HepG2 (cell line): Measurements from ENCODE around the gene CLMP. TPM values are rescaled to one million over a fixed set of nuclear protein-coding genes. Genes with fewer than 3 reads are reported as not detected.
A peak's percentile ranks its signal among the peaks of the same experiment; 100 is the strongest.

Source experiments
- ARNTL ChIP-seq: sonication (generic); formaldehyde crosslinking; IDR thresholded peaks from 2 replicates; pipeline ENCODE4 v1.4.0; 2020; ENCODE audit warnings: mild to moderate bottlenecking, missing genetic modification reagents
- ATF5 ChIP-seq: sonication (generic); formaldehyde crosslinking; IDR thresholded peaks from 2 replicates; pipeline ENCODE4 v1.4.0; 2020; ENCODE audit warnings: mild to moderate bottlenecking, low read depth, missing genetic modification reagents
- ATF7-NPFF ChIP-seq: sonication (generic); formaldehyde crosslinking; IDR thresholded peaks from 2 replicates; pipeline ENCODE4 v1.8.1; 2023; ENCODE audit warnings: mild to moderate bottlenecking, low read depth, missing genetic modification reagents, moderate library complexity
- BHLHE40 ChIP-seq: IDR thresholded peaks from 2 replicates; pipeline ENCODE4 v1.6.1; 2011; ENCODE audit warnings: low read length, improper control_type of control experiment
- CREB3 ChIP-seq: sonication (generic); formaldehyde crosslinking; IDR thresholded peaks from 2 replicates; pipeline ENCODE4 v1.5.0; 2020; ENCODE audit warnings: missing genetic modification reagents
- GMEB1 ChIP-seq: sonication (generic); formaldehyde crosslinking; IDR thresholded peaks from 2 replicates; pipeline ENCODE4 v1.5.1; 2020; ENCODE audit warnings: missing genetic modification reagents, mild to moderate bottlenecking, borderline replicate concordance
- HDAC2 ChIP-seq: sonication (generic); formaldehyde crosslinking; IDR thresholded peaks from 2 replicates; pipeline ENCODE4 v1.4.0; 2020; ENCODE audit warnings: missing genetic modification reagents
- ISX ChIP-seq: sonication (generic); formaldehyde crosslinking; conservative IDR thresholded peaks from 2 replicates; pipeline ENCODE4 v1.5.0; 2020; ENCODE audit warnings: missing genetic modification reagents
- NAIF1 ChIP-seq: sonication (generic); formaldehyde crosslinking; IDR thresholded peaks from 2 replicates; pipeline ENCODE4 v1.5.0; 2020; ENCODE audit warnings: mild to moderate bottlenecking, missing genetic modification reagents, borderline replicate concordance
- SAP130 ChIP-seq: IDR thresholded peaks from 2 replicates; pipeline ENCODE4 v1.6.1; 2016; ENCODE audit warnings: low read depth
- SOX13 ChIP-seq, 3 experiments: fragments of 450-650 bp in 1 of 3; sonication (generic) in 1 of 3; formaldehyde crosslinking in 1 of 3; IDR thresholded peaks in 2 of 3; conservative IDR thresholded peaks in 1 of 3; 2 replicates each; pipeline versions ENCODE4 v1.5.0 to v1.6.1; 2016 to 2020; ENCODE audit warnings: antibody characterized with exemption in 1 of 3, mild to moderate bottlenecking in 1 of 3, missing compliant biosample characterization in 1 of 3, missing genetic modification reagents in 1 of 3, moderate library complexity in 1 of 3
- YEATS4 ChIP-seq: sonication (generic); formaldehyde crosslinking; IDR thresholded peaks from 2 replicates; pipeline ENCODE4 v1.4.0; 2020; ENCODE audit warnings: missing genetic modification reagents, borderline replicate concordance
- ZC3H13 ChIP-seq: sonication (generic); formaldehyde crosslinking; IDR thresholded peaks from 2 replicates; pipeline ENCODE4 v1.8.1; 2023; ENCODE audit warnings: mild to moderate bottlenecking, missing genetic modification reagents, moderate library complexity
- ZFX ChIP-seq: sonication (generic); formaldehyde crosslinking; IDR thresholded peaks from 2 replicates; pipeline ENCODE4 v1.4.0; 2020; ENCODE audit warnings: mild to moderate bottlenecking, low read depth, missing genetic modification reagents, moderate library complexity
- ZNF281 ChIP-seq: sonication (generic); formaldehyde crosslinking; IDR thresholded peaks from 2 replicates; pipeline ENCODE4 v1.4.0; 2020; ENCODE audit warnings: missing genetic modification reagents, borderline replicate concordance
- ZNF468 ChIP-seq: sonication (generic); formaldehyde crosslinking; IDR thresholded peaks from 2 replicates; pipeline ENCODE4 v1.8.0; 2022; ENCODE audit warnings: mild to moderate bottlenecking, moderate library complexity, missing genetic modification reagents
- polyA plus RNA-seq, 8 experiments: library from polyadenylated mRNA; depleted of rRNA in 3 of 8; stranded (reverse) in 7 of 8; unstranded in 1 of 8; fragments of >200 nt; fragmentation: Illumina TruSeq in 4 of 8; extraction: Trizol in 4 of 8; gene quantifications; 2 replicates each; pipeline versions ENCODE4 v1.2.1 to v1.2.3, GENCODE V29; 2011 to 2016; ENCODE audit warnings: low read depth in 4 of 8, missing spikeins in 1 of 8, mixed read lengths in 1 of 8; ENCODE audit not compliant: insufficient read depth in 1 of 8
- total RNA-seq, 5 experiments: library from RNA; depleted of rRNA; stranded (reverse); fragments of >200 nt; fragmentation: Illumina TruSeq; extraction: Trizol; gene quantifications; 2 replicates each; pipeline ENCODE4 v1.2.3, GENCODE V29; 2016; ENCODE audit warnings: low read depth in 1 of 5
- TF ChIP-seq, protein P1 (sequence below): sonication (generic); formaldehyde crosslinking; IDR thresholded peaks from 2 replicates; pipeline ENCODE4 v1.5.1; 2020; ENCODE audit warnings: mild to moderate bottlenecking, moderate library complexity, missing genetic modification reagents
- TF ChIP-seq, protein P2 (sequence below): sonication (generic); formaldehyde crosslinking; IDR thresholded peaks from 2 replicates; pipeline ENCODE4 v1.8.1; 2023; ENCODE audit warnings: mild to moderate bottlenecking, missing genetic modification reagents, borderline replicate concordance

CLMP gene
- total and polyA plus RNA-seq, 2 of the 13 experiments (the other 11 are each of a cell fraction or from before 2014, with no cell fraction given) = not detected

DNA sequence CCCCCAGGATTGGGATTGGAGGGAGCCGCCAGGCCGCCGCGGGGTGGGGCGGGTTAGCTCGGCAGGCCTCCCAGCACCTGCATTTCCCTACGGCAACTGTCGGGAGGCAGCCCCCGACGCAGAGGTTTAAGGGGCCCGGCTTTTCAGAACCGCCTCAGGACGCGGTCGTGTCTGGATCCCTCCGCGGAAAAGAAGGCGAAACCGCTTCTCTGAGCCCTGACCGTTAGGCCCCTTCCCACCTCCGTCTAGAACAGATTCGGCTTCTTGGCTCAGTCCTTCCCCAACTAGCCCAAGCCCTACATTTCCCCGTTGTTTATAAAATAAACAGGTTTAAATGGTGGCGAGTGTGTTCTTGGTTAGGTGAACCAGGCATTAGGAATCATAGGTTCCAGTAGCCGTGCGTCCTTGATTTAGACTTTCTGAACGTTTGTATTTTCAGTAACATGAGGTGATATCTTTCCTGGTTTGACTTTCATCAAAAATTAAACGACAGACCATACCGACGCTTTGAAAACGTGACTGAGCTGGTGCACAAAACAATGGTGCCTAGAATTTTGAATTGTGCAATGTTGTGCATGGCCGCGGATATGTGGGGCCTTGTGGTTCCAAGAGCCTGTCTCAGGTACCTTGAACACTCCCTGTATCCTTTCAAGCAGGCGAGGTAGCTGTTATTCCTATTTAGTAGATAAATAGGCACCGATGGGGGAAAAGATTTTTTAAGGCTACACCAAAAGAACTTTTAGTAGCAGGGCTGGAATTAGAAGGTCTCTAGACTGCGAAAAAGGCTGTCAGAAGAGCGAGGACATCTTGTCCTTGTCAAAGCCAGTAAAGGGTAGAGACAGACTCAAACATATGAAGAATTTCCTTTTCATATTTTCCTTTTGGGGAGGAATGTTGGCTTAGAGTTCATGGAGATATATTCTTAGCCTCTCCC, 131.9 kb downstream of the CLMP start (continued):
- no peak for TF ChIP-seq ZC3H13 (CRISPR knock-in tag)
- 0 out of 2 replicates have a peak, but pooled peaks have one; percentile 64 for TF ChIP-seq ISX
- TF ChIP-seq, protein P1, sequence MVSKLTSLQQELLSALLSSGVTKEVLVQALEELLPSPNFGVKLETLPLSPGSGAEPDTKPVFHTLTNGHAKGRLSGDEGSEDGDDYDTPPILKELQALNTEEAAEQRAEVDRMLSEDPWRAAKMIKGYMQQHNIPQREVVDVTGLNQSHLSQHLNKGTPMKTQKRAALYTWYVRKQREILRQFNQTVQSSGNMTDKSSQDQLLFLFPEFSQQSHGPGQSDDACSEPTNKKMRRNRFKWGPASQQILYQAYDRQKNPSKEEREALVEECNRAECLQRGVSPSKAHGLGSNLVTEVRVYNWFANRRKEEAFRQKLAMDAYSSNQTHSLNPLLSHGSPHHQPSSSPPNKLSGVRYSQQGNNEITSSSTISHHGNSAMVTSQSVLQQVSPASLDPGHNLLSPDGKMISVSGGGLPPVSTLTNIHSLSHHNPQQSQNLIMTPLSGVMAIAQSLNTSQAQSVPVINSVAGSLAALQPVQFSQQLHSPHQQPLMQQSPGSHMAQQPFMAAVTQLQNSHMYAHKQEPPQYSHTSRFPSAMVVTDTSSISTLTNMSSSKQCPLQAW (CRISPR knock-in tag) = no peak; the same call in 1 of the 2 replicates
- TF ChIP-seq, protein P2, sequence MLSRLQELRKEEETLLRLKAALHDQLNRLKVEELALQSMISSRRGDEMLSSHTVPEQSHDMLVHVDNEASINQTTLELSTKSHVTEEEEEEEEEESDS = no peak
- TF ChIP-seq ZFX = peak; percentile 83
- no peak for TF ChIP-seq ATF5 (CRISPR knock-in tag)
- 0 out of 2 replicates have a peak, but pooled peaks have one; percentile 1 for TF ChIP-seq GMEB1 (CRISPR knock-in tag)
- TF ChIP-seq CREB3 (CRISPR knock-in tag) = peak; percentile 58; the same call in 1 of the 2 replicates
- TF ChIP-seq BHLHE40 = peak; percentile 76
- no peak for TF ChIP-seq HDAC2 (CRISPR knock-in tag)
- TF ChIP-seq YEATS4 (CRISPR knock-in tag) = peak; percentile 11; the same call in 1 of the 2 replicates
- TF ChIP-seq ATF7-NPFF = no peak
- 0 out of 2 replicates have a peak, but pooled peaks have one; percentile 8 for TF ChIP-seq ZNF281 (CRISPR knock-in tag)
- no peak for TF ChIP-seq SOX13 (IDR thresholded peaks at IDR 0.05)
- TF ChIP-seq SOX13 (CRISPR knock-in tag; conservative IDR thresholded peaks at IDR 0.05 in 1 of 2, IDR thresholded peaks at IDR 0.05 in 1 of 2) = peak in 1 of 2 experiments; percentile 24; a peak in 1 of 4 replicates
- peak; percentile 41; the same call in 1 of the 2 replicates for TF ChIP-seq SAP130 (CRISPR knock-in tag)
- no peak for TF ChIP-seq ZNF468 (CRISPR knock-in tag)
- TF ChIP-seq NAIF1 = 0 out of 2 replicates have a peak, but pooled peaks have one; percentile 6
- TF ChIP-seq ARNTL (CRISPR knock-in tag) = peak; percentile 2; the same call in 1 of the 2 replicates
